ENCODE results near the gene USP2.

- TF ChIP-seq POLR2A (IDR thresholded peaks at IDR 0.05; ENCODE audit: extremely low read depth, insufficient read length) (no peak), CTCF (IDR thresholded peaks at IDR 0.05; ENCODE audit: low read depth, low read length) (no peak)
These were observed 49.3 kb downstream of the USP2 start for GRCh38 chr11:119332111-119332765.

Measured in NB4 (cell line).